ENCODE results near the gene SLC13A1.
A peak's percentile ranks its signal among the peaks of the same experiment; 100 is the strongest.

Gene SLC13A1

DNA sequence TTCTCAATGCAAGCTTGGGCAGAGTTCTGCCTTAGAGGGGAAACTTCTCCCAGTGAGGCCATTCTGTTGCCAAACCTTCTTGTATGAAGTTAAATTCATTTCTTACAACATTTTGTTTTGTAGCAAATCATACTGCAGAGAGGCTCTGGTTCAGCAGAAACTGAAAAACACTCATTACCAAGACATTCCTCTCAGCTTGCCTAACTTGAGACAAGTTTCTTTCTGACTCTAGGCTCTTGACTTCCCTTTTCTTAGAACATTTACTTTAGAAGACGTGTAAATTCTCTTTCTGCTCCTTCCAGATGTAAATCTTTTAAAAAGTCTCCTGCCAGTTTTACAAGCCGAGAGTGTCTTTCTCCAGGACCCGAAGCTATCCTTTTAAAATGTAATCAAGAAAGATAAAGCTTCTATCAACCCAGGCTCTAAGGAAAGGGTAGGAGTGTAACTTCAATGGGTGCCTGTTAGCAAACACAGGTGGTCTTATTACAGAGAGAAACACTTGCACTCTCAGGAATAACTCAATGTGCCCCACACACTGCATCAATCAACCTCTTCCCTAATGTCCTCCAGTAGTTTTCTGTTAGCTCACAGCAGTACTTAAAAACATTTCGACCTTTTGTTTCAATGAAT is 123.8 kb downstream of the SLC13A1 start:
- TF ChIP-seq, protein P1, sequence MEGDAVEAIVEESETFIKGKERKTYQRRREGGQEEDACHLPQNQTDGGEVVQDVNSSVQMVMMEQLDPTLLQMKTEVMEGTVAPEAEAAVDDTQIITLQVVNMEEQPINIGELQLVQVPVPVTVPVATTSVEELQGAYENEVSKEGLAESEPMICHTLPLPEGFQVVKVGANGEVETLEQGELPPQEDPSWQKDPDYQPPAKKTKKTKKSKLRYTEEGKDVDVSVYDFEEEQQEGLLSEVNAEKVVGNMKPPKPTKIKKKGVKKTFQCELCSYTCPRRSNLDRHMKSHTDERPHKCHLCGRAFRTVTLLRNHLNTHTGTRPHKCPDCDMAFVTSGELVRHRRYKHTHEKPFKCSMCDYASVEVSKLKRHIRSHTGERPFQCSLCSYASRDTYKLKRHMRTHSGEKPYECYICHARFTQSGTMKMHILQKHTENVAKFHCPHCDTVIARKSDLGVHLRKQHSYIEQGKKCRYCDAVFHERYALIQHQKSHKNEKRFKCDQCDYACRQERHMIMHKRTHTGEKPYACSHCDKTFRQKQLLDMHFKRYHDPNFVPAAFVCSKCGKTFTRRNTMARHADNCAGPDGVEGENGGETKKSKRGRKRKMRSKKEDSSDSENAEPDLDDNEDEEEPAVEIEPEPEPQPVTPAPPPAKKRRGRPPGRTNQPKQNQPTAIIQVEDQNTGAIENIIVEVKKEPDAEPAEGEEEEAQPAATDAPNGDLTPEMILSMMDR (IDR thresholded peaks at IDR 0.05; ENCODE audit: low read depth, low read length, poor library complexity, severe bottlenecking): no peak
- no peak for TF ChIP-seq EZH2phosphoT487 (IDR thresholded peaks at IDR 0.05; ENCODE audit: borderline replicate concordance, low read length)
- Histone ChIP-seq H3K9me2 (replicated peaks; ENCODE audit: control insufficient read depth, low read length) (no peaks in the 10 kb centered on the region; the same call in 1 of the 2 replicates), H3K4me2 (ENCODE audit: low read length) (no peak overlapping the region), H3K9me3 (ENCODE audit: control insufficient read depth, insufficient read depth, low read length) (no peaks in the 10 kb centered on the region), H3K79me2 (ENCODE audit: control insufficient read depth, low read length) (no peaks in the 10 kb centered on the region), H3K4me1 (ENCODE audit: control insufficient read depth, low read length) (no peaks in the 10 kb centered on the region), H3F3A (ENCODE audit: control insufficient read depth, insufficient read depth) (no peaks in the 10 kb centered on the region), H4K20me1 (ENCODE audit: control insufficient read depth, insufficient read depth, low read depth, low read length) (no peaks in the 10 kb centered on the region), H3K4me3 (ENCODE audit: low read length) (no peak overlapping the region), H3K27ac (ENCODE audit: low read depth, low read length) (no peak overlapping the region), H3K36me3 (ENCODE audit: control insufficient read depth, low read length) (no peaks in the 10 kb centered on the region), H3K27me3 (ENCODE audit: control insufficient read depth, low read length) (no peaks in the 10 kb centered on the region)

DNA sequence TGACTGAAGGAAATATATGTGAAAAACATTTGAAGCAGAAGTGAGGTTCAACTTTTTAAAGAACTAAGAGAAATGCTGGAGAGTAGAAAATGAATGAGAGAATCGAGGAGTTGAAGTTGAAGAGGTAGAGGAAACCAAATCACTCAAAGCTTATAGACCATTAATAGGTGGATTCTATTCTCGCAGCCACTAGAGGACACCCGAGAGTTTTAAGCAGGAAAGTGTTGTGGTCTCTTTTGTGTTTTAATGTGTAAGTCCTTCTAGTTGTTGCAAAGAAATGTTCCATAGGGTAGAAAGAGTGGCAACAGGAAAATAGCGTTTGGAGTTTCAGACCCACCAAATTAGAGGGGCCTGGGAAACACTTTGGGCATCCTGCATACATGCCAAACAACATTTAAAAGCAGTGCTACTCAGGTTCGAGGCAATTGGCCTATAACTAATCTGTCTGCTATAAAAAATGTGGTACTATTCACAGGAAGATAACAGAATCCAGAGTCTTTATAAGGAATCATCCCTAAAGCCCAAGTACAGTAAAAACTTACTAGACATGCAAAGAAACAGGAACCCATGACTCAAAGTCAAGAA is 129.0 kb downstream of the SLC13A1 start:
- no peak overlapping the region for H3K4me3 ChIP-seq (ENCODE audit: low read length)
- TF ChIP-seq EZH2phosphoT487 (IDR thresholded peaks at IDR 0.05; ENCODE audit: borderline replicate concordance, low read length): no peak
- TF ChIP-seq, protein P1 (IDR thresholded peaks at IDR 0.05; ENCODE audit: low read depth, low read length, poor library complexity, severe bottlenecking): peak; percentile 34
- H3K9me2 ChIP-seq (replicated peaks; ENCODE audit: control insufficient read depth, low read length): no peaks in the 10 kb centered on the region
- H3K27ac ChIP-seq (ENCODE audit: low read depth, low read length): no peak overlapping the region
- H4K20me1 ChIP-seq (ENCODE audit: control insufficient read depth, insufficient read depth, low read depth, low read length): no peaks in the 10 kb centered on the region
- H3F3A ChIP-seq (ENCODE audit: control insufficient read depth, insufficient read depth): no peaks in the 10 kb centered on the region
- H3K4me2 ChIP-seq (ENCODE audit: low read length): no peak overlapping the region
- H3K27me3 ChIP-seq (ENCODE audit: control insufficient read depth, low read length): no peaks in the 10 kb centered on the region
- no peaks in the 10 kb centered on the region for H3K4me1 ChIP-seq (ENCODE audit: control insufficient read depth, low read length)
- no peaks in the 10 kb centered on the region for H3K9me3 ChIP-seq (ENCODE audit: control insufficient read depth, insufficient read depth, low read length)
- H3K79me2 ChIP-seq (ENCODE audit: control insufficient read depth, low read length): no peaks in the 10 kb centered on the region
- no peaks in the 10 kb centered on the region for H3K36me3 ChIP-seq (ENCODE audit: control insufficient read depth, low read length)

DNA sequence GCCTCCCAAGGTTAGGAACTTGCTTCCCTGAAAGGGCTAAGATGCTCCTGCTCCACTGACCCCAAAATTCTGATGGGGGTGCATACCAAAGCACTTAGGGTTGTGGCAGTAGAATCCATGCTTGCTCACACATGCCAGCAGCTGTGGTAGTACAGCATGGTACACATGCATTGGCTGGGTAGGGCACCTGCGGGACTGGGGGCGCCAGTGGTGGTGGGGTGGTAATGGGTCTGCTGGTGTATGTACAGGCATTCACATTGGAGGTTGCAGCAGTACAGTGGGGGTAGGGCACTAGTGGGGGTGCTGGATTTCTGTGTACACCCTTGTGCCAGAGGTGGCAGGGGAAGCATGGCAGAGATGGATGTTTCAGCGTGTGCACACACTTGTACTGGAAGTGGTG is 132.0 kb downstream of the SLC13A1 start:
- no peak for TF ChIP-seq EZH2phosphoT487 (IDR thresholded peaks at IDR 0.05; ENCODE audit: borderline replicate concordance, low read length)
- TF ChIP-seq, protein P1 (IDR thresholded peaks at IDR 0.05; ENCODE audit: low read depth, low read length, poor library complexity, severe bottlenecking): no peak
- H3K27me3 ChIP-seq (ENCODE audit: control insufficient read depth, low read length): no peaks in the 10 kb centered on the region

More for the DNA sequence above, 132.0 kb downstream of the SLC13A1 start:
- Histone ChIP-seq H3K4me3 (ENCODE audit: low read length) (no peak overlapping the region), H3K27ac (ENCODE audit: low read depth, low read length) (no peak overlapping the region), H3K36me3 (ENCODE audit: control insufficient read depth, low read length) (no peaks in the 10 kb centered on the region), H3F3A (ENCODE audit: control insufficient read depth, insufficient read depth) (no peaks in the 10 kb centered on the region), H3K79me2 (ENCODE audit: control insufficient read depth, low read length) (no peaks in the 10 kb centered on the region), H3K4me2 (ENCODE audit: low read length) (no peak overlapping the region), H3K9me3 (ENCODE audit: control insufficient read depth, insufficient read depth, low read length) (no peaks in the 10 kb centered on the region), H3K9me2 (replicated peaks; ENCODE audit: control insufficient read depth, low read length) (no peaks in the 10 kb centered on the region), H3K4me1 (ENCODE audit: control insufficient read depth, low read length) (no peaks in the 10 kb centered on the region), H4K20me1 (ENCODE audit: control insufficient read depth, insufficient read depth, low read depth, low read length) (no peaks in the 10 kb centered on the region)

All from DOHH2 (cell line).